ENCODE measurements around the gene MACF1. TPM values are rescaled to one million over a fixed set of nuclear protein-coding genes. Genes with fewer than 3 reads are reported as not detected.

The MACF1 gene
- total RNA-seq, 1 donor, result 554 TPM

GRCh38 chr1:39170731-39171667 lies 33.5 kb upstream of the MACF1 start:
- DNase-seq (ENCODE audit: low read depth), result peak; percentile 81
- H3K4me3 ChIP-seq (ENCODE audit: low read depth, low read length), result no peak overlapping the region
- TF ChIP-seq CTCF (IDR thresholded peaks at IDR 0.05; ENCODE audit: insufficient read depth, low read depth, low read length), result no peak

- TF ChIP-seq CTCF (IDR thresholded peaks at IDR 0.05; ENCODE audit: insufficient read depth, low read depth, low read length), result peak; percentile 12
- DNase-seq (ENCODE audit: low read depth), result no peak
- H3K4me3 ChIP-seq (ENCODE audit: low read depth, low read length), result no peak overlapping the region
Observed at GRCh38 chr1:39173119-39173994, 31.1 kb upstream of the MACF1 start.

GRCh38 chr1:39173995-39174380 lies 30.5 kb upstream of the MACF1 start:
- H3K4me3 ChIP-seq (ENCODE audit: low read depth, low read length), result no peak overlapping the region
- no peak for TF ChIP-seq CTCF (IDR thresholded peaks at IDR 0.05; ENCODE audit: insufficient read depth, low read depth, low read length)
- no peak for DNase-seq (ENCODE audit: low read depth)

- H3K4me3 ChIP-seq (ENCODE audit: low read depth, low read length), result no peak overlapping the region
- no peak for TF ChIP-seq CTCF (IDR thresholded peaks at IDR 0.05; ENCODE audit: insufficient read depth, low read depth, low read length)
- peak; percentile 51 for DNase-seq (ENCODE audit: low read depth)
Observed at GRCh38 chr1:39174390-39175081, 30.0 kb upstream of the MACF1 start.

GRCh38 chr1:39177706-39178105 lies 26.8 kb upstream of the MACF1 start:
- no peak overlapping the region for H3K4me3 ChIP-seq (ENCODE audit: low read depth, low read length)
- no peak for DNase-seq (ENCODE audit: low read depth)
- no peak for TF ChIP-seq CTCF (IDR thresholded peaks at IDR 0.05; ENCODE audit: insufficient read depth, low read depth, low read length)
